ENCODE measurements around the gene BCL11B.

BCL11B gene

GRCh38 chr14:99177046-99177655 is 94.8 kb downstream of the BCL11B start:
- no peak for DNase-seq

GRCh38 chr14:99176156-99176945 is 95.6 kb downstream of the BCL11B start:
- DNase-seq: no peak

GRCh38 chr14:99175331-99176155 is 96.5 kb downstream of the BCL11B start:
- DNase-seq: no peak

GRCh38 chr14:99174770-99175319 is 97.2 kb downstream of the BCL11B start:
- DNase-seq: no peak

GRCh38 chr14:99174081-99174769 is 97.8 kb downstream of the BCL11B start:
- no peak for DNase-seq

GRCh38 chr14:99173506-99173905 is 98.5 kb downstream of the BCL11B start:
- no peak for DNase-seq

- no peak for DNase-seq
Measured at GRCh38 chr14:99173086-99173485, 98.9 kb downstream of the BCL11B start.

- no peak for DNase-seq
Measured at GRCh38 chr14:99171396-99171795, 100.6 kb downstream of the BCL11B start.

GRCh38 chr14:99169776-99170356 is 102.1 kb downstream of the BCL11B start:
- no peak for DNase-seq

- DNase-seq: no peak
Measured at GRCh38 chr14:99168330-99168729, 103.7 kb downstream of the BCL11B start.

GRCh38 chr14:99166506-99166905 is 105.5 kb downstream of the BCL11B start:
- DNase-seq: no peak

- no peak for DNase-seq
Measured at GRCh38 chr14:99164712-99165111, 107.3 kb downstream of the BCL11B start.

GRCh38 chr14:99163446-99163845 is 108.6 kb downstream of the BCL11B start:
- DNase-seq: no peak

- DNase-seq: no peak
Measured at GRCh38 chr14:99159341-99160340, 112.4 kb downstream of the BCL11B start.

- no peak for DNase-seq
Measured at GRCh38 chr14:99158646-99159165, 113.3 kb downstream of the BCL11B start.

GRCh38 chr14:99158150-99158549 is 113.8 kb downstream of the BCL11B start:
- no peak for DNase-seq

GRCh38 chr14:99157676-99158075 is 114.3 kb downstream of the BCL11B start:
- no peak for DNase-seq

GRCh38 chr14:99157246-99157645 is 114.8 kb downstream of the BCL11B start:
- no peak for DNase-seq

- no peak for DNase-seq
Measured at GRCh38 chr14:99156814-99157213, 115.2 kb downstream of the BCL11B start.

- DNase-seq: no peak
Measured at GRCh38 chr14:99156090-99156425, 115.9 kb downstream of the BCL11B start.
